ENCODE data around the gene STX1A.

STX1A gene

DNA sequence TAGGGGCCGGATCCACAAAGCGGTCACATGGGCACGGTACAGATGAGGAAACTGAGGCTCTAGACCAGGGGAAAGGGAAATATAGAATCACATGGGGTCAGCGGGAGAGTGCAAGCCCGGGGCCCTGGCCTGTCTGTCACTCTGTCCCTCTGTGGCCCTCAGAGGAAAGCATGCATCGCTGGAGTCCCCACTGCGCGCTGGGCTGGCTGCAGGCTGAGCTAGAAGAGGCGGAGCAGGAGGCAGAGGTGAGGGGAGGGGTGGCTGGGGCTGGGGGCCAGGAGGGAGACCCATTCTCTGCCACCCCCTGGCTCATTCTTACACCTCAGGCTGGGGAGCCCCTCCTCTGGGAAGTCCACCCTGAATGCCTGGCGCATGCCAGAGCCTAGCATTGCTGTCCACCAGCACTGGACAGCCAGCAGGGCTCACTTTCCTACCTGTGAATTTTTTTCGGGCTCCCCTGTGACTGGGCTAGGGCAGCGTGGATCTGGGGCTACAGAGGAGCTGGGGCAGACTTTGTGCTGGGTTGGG is 49.5 kb downstream of the STX1A start:
- TF ChIP-seq OSR1 (CRISPR knock-in tag; IDR thresholded peaks at IDR 0.05), result no peak
- TF ChIP-seq SNAI2 (CRISPR knock-in tag; IDR thresholded peaks at IDR 0.05), result no peak
- no peak for TF ChIP-seq GLIS3 (CRISPR knock-in tag; IDR thresholded peaks at IDR 0.05)
- no peak for TF ChIP-seq ZNF8 (CRISPR knock-in tag; IDR thresholded peaks at IDR 0.05)
- TF ChIP-seq ZNF565 (CRISPR knock-in tag; conservative IDR thresholded peaks at IDR 0.05; ENCODE audit: low read depth), result no peak
- no peak for TF ChIP-seq TCF4 (CRISPR knock-in tag; IDR thresholded peaks at IDR 0.05; ENCODE audit: borderline replicate concordance)
- no peak for TF ChIP-seq ZFP30 (CRISPR knock-in tag; IDR thresholded peaks at IDR 0.05)
- TF ChIP-seq, protein P1, sequence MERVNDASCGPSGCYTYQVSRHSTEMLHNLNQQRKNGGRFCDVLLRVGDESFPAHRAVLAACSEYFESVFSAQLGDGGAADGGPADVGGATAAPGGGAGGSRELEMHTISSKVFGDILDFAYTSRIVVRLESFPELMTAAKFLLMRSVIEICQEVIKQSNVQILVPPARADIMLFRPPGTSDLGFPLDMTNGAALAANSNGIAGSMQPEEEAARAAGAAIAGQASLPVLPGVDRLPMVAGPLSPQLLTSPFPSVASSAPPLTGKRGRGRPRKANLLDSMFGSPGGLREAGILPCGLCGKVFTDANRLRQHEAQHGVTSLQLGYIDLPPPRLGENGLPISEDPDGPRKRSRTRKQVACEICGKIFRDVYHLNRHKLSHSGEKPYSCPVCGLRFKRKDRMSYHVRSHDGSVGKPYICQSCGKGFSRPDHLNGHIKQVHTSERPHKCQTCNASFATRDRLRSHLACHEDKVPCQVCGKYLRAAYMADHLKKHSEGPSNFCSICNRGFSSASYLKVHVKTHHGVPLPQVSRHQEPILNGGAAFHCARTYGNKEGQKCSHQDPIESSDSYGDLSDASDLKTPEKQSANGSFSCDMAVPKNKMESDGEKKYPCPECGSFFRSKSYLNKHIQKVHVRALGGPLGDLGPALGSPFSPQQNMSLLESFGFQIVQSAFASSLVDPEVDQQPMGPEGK (CRISPR knock-in tag; IDR thresholded peaks at IDR 0.05; ENCODE audit: borderline replicate concordance), result no peak
- no peak for TF ChIP-seq PPARA (CRISPR knock-in tag; IDR thresholded peaks at IDR 0.05; ENCODE audit: borderline replicate concordance)
- no peak for TF ChIP-seq ZFP3 (CRISPR knock-in tag; IDR thresholded peaks at IDR 0.05)
- no peak for TF ChIP-seq ISL1 (CRISPR knock-in tag; IDR thresholded peaks at IDR 0.05)
- TF ChIP-seq, protein P2, sequence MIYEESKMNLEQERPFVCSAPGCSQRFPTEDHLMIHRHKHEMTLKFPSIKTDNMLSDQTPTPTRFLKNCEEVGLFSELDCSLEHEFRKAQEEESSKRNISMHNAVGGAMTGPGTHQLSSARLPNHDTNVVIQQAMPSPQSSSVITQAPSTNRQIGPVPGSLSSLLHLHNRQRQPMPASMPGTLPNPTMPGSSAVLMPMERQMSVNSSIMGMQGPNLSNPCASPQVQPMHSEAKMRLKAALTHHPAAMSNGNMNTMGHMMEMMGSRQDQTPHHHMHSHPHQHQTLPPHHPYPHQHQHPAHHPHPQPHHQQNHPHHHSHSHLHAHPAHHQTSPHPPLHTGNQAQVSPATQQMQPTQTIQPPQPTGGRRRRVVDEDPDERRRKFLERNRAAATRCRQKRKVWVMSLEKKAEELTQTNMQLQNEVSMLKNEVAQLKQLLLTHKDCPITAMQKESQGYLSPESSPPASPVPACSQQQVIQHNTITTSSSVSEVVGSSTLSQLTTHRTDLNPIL (CRISPR knock-in tag; IDR thresholded peaks at IDR 0.05; ENCODE audit: low read depth), result no peak
- TF ChIP-seq, protein P3, sequence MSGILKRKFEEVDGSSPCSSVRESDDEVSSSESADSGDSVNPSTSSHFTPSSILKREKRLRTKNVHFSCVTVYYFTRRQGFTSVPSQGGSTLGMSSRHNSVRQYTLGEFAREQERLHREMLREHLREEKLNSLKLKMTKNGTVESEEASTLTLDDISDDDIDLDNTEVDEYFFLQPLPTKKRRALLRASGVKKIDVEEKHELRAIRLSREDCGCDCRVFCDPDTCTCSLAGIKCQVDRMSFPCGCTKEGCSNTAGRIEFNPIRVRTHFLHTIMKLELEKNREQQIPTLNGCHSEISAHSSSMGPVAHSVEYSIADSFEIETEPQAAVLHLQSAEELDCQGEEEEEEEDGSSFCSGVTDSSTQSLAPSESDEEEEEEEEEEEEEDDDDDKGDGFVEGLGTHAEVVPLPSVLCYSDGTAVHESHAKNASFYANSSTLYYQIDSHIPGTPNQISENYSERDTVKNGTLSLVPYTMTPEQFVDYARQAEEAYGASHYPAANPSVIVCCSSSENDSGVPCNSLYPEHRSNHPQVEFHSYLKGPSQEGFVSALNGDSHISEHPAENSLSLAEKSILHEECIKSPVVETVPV (CRISPR knock-in tag; IDR thresholded peaks at IDR 0.05), result no peak
- no peak for TF ChIP-seq ZNF70 (CRISPR knock-in tag; IDR thresholded peaks at IDR 0.05)
- TF ChIP-seq CSDC2 (CRISPR knock-in tag; IDR thresholded peaks at IDR 0.05), result no peak
- no peak for TF ChIP-seq TOX (CRISPR knock-in tag; IDR thresholded peaks at IDR 0.05; ENCODE audit: borderline replicate concordance)
- TF ChIP-seq, protein P4, sequence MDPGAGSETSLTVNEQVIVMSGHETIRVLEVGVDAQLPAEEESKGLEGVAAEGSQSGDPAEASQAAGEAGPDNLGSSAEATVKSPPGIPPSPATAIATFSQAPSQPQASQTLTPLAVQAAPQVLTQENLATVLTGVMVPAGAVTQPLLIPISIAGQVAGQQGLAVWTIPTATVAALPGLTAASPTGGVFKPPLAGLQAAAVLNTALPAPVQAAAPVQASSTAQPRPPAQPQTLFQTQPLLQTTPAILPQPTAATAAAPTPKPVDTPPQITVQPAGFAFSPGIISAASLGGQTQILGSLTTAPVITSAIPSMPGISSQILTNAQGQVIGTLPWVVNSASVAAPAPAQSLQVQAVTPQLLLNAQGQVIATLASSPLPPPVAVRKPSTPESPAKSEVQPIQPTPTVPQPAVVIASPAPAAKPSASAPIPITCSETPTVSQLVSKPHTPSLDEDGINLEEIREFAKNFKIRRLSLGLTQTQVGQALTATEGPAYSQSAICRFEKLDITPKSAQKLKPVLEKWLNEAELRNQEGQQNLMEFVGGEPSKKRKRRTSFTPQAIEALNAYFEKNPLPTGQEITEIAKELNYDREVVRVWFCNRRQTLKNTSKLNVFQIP (CRISPR knock-in tag; IDR thresholded peaks at IDR 0.05; ENCODE audit: borderline replicate concordance, low read depth), result no peak
- ATAC-seq, result no peak

DNA sequence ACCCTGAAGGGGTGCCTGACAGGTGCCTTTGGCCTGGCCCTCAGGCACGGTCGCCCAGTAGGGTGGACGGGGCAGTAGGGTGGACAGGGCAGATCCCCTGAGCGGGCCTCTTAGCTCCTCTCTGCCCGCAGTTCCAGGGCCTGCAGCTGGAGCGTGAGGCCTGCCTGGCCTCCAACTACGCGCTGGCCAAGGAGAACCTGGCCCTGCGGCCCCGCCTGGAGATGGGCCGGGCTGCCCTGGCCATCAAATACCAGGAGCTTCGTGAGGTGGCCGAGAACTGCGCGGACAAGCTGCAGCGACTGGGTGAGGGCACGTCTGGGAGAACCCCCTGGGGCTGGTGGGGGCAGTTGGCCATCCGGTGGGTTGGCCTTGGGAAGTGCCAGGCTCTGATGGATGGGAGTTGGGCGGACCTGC is 50.2 kb downstream of the STX1A start:
- ATAC-seq, result no peak
- no peak for TF ChIP-seq ZNF8 (CRISPR knock-in tag; IDR thresholded peaks at IDR 0.05)
- TF ChIP-seq GLIS3 (CRISPR knock-in tag; IDR thresholded peaks at IDR 0.05), result no peak
- TF ChIP-seq, protein P2 (CRISPR knock-in tag; IDR thresholded peaks at IDR 0.05; ENCODE audit: low read depth), result no peak
- no peak for TF ChIP-seq CSDC2 (CRISPR knock-in tag; IDR thresholded peaks at IDR 0.05)
- TF ChIP-seq ZFP30 (CRISPR knock-in tag; IDR thresholded peaks at IDR 0.05), result no peak
- no peak for TF ChIP-seq ZFP3 (CRISPR knock-in tag; IDR thresholded peaks at IDR 0.05)
- no peak for TF ChIP-seq TCF4 (CRISPR knock-in tag; IDR thresholded peaks at IDR 0.05; ENCODE audit: borderline replicate concordance)
- TF ChIP-seq ARNTL (CRISPR knock-in tag; IDR thresholded peaks at IDR 0.05; ENCODE audit: borderline replicate concordance, low read depth), result no peak
- TF ChIP-seq ISL1 (CRISPR knock-in tag; IDR thresholded peaks at IDR 0.05), result no peak
- TF ChIP-seq TOX (CRISPR knock-in tag; IDR thresholded peaks at IDR 0.05; ENCODE audit: borderline replicate concordance), result no peak
- no peak for TF ChIP-seq RARB (CRISPR knock-in tag; IDR thresholded peaks at IDR 0.05)
- TF ChIP-seq ZNF565 (CRISPR knock-in tag; conservative IDR thresholded peaks at IDR 0.05; ENCODE audit: low read depth), result no peak
- TF ChIP-seq PPARA (CRISPR knock-in tag; IDR thresholded peaks at IDR 0.05; ENCODE audit: borderline replicate concordance), result no peak
- TF ChIP-seq OSR1 (CRISPR knock-in tag; IDR thresholded peaks at IDR 0.05), result no peak
- TF ChIP-seq, protein P1 (CRISPR knock-in tag; IDR thresholded peaks at IDR 0.05; ENCODE audit: borderline replicate concordance), result no peak
- TF ChIP-seq BACH2 (CRISPR knock-in tag; IDR thresholded peaks at IDR 0.05; ENCODE audit: borderline replicate concordance), result no peak
- TF ChIP-seq, protein P3 (CRISPR knock-in tag; IDR thresholded peaks at IDR 0.05), result no peak

Data from SK-N-SH treated with all-trans-retinoic acid at 6 μM for 48 hours (cell line).